SH-SY5Y (cell line): Measurements from ENCODE around the gene KLF14.

Experiments used
- GATA2 ChIP-seq: IDR thresholded peaks from 2 replicates; pipeline ENCODE4 v1.6.1; 2011; ENCODE audit warnings: mild to moderate bottlenecking, low read depth, low read length
- GATA3 ChIP-seq: IDR thresholded peaks from 2 replicates; pipeline ENCODE4 v1.6.1; 2011; ENCODE audit warnings: low read depth, mild to moderate bottlenecking, low read length, moderate library complexity

DNA sequence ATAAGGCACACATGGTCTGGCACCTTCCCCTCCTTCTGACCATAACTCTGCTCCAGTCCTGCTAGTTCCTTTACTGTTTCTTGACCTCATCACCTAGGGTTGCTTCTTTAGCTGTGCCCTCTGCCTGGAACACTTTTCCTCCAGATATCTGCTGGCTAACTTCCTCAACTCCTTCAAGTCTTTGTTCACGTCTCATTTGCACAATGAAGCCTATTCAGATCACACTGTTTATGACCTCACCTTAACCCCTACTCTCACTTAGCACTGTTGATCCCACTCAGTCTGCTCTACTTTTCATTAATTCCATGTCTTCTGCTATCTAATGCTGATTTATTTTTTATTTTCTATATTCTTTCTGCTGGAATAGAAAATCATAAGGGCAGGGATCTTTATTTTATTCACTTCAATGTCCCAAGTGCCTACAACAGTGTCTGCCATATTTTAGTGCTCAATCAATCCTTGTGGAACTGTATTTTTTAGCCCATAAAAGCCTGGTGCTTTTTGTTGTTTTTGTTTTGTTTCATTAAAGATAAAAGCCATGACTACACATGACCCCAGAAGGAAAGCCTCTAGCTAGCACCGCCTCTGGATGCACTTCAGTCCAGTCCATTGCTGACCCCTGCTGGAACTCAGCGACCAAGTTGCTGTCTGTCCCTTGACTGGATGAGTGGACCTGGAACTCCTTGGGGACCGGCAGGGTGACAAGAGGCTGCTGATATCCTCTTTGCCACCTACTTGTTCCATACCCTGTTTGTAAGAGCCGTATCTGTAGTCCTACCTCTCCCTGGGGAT, 12.3 kb downstream of the KLF14 start:
- TF ChIP-seq GATA2: no peak
- no peak for TF ChIP-seq GATA3
